Activated T-cell treated with anti-CD3 and anti-CD28 coated beads, Interleukin-2, amount 50 U/mL, for 72 hours (primary cell): ENCODE results near the gene KREMEN1. TPM values are rescaled to one million over a fixed set of nuclear protein-coding genes. Genes with fewer than 3 reads are reported as not detected.
A peak's percentile ranks its signal among the peaks of the same experiment; 100 is the strongest.

Experiments
- ATAC-seq, 2 donors: fragments of 150-1000 bp; cut with Tn5 transposase; replicated peaks in 1 of 2; 2 replicates each; pipeline ENCODE4 v1.10.0; 2021; ENCODE audit warnings: moderate library complexity in 2 of 2, mild to moderate bottlenecking in 1 of 2
- DNase-seq, 2 donors: peaks; one replicate each; pipeline ENCODE4 v3.0.0; 2021 to 2022; ENCODE audit warnings: mixed read lengths in 1 of 2
- H3K27ac Mint-ChIP-seq: one replicate; pipeline ENCODE4 v1.8.0; 2022; ENCODE audit warnings: mild to moderate bottlenecking, moderate library complexity, mixed read lengths
- H3K27me3 Mint-ChIP-seq: one replicate; pipeline ENCODE4 v1.8.0; 2022; ENCODE audit warnings: low read depth, mixed read lengths
- H3K36me3 Mint-ChIP-seq, 2 donors: one replicate each; pipeline ENCODE4 v1.8.0; 2022; ENCODE audit warnings: mixed read lengths in 2 of 2, mild to moderate bottlenecking in 1 of 2; ENCODE audit not compliant: insufficient read depth in 2 of 2
- H3K4me1 Mint-ChIP-seq: one replicate; pipeline ENCODE4 v1.8.0; 2022; ENCODE audit warnings: low read depth, mixed read lengths
- H3K4me3 Mint-ChIP-seq, 2 donors: one replicate each; pipeline ENCODE4 v1.8.0; 2022; ENCODE audit warnings: mild to moderate bottlenecking in 2 of 2, mixed read lengths in 2 of 2, moderate library complexity in 2 of 2
- H3K9me3 Mint-ChIP-seq, 2 donors: one replicate each; pipeline ENCODE4 v1.8.0; 2022; ENCODE audit warnings: mixed read lengths in 2 of 2
- total RNA-seq, 2 donors: library from RNA; stranded (reverse); gene quantifications; one replicate each; pipeline ENCODE4 v1.2.3, GENCODE V29; 2022

Gene KREMEN1
- total RNA-seq, 2 donors from 2014 or later, result 0.09 to 0.53 TPM

GRCh38 chr22:29206372-29207242 is 133.8 kb downstream of the KREMEN1 start:
- Mint-ChIP-seq H3K4me3 (peak overlapping the region; percentile 64), H3K36me3 (no peaks in the 10 kb centered on the region)
- ATAC-seq, result no peak

DNA sequence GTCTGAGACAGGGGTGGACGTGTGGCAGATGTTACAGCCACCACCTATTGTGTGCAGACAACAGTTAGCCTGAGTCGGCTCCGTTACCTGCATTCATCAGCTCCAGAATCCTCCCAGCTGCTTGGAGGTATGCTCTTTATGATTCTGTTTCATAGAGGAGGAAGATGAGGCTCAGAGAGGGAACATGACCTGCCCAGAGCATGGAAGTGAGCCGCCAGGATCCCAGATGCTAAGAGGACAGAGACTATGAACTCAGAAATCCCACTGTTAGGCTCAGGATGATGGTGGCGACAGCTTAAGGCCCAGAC is 134.4 kb downstream of the KREMEN1 start:
- no peaks in the 10 kb centered on the region for H3K9me3 Mint-ChIP-seq
- H3K27ac Mint-ChIP-seq, result no peak overlapping the region
- peaks cover 36% of the 10 kb centered on the region for H3K27me3 Mint-ChIP-seq
- ATAC-seq (no peak), DNase-seq (no peak)
- peaks cover 26% of the 10 kb centered on the region for H3K4me1 Mint-ChIP-seq
- H3K36me3 Mint-ChIP-seq, result no peaks in the 10 kb centered on the region
- H3K4me3 Mint-ChIP-seq, result no peak overlapping the region

More at GRCh38 chr22:29206372-29207242, 133.8 kb downstream of the KREMEN1 start:
- DNase-seq, result no peak
- Mint-ChIP-seq H3K27me3 (peaks cover 41% of the 10 kb centered on the region), H3K9me3 (no peaks in the 10 kb centered on the region), H3K27ac (no peak overlapping the region), H3K4me1 (peaks cover 32% of the 10 kb centered on the region)

DNA sequence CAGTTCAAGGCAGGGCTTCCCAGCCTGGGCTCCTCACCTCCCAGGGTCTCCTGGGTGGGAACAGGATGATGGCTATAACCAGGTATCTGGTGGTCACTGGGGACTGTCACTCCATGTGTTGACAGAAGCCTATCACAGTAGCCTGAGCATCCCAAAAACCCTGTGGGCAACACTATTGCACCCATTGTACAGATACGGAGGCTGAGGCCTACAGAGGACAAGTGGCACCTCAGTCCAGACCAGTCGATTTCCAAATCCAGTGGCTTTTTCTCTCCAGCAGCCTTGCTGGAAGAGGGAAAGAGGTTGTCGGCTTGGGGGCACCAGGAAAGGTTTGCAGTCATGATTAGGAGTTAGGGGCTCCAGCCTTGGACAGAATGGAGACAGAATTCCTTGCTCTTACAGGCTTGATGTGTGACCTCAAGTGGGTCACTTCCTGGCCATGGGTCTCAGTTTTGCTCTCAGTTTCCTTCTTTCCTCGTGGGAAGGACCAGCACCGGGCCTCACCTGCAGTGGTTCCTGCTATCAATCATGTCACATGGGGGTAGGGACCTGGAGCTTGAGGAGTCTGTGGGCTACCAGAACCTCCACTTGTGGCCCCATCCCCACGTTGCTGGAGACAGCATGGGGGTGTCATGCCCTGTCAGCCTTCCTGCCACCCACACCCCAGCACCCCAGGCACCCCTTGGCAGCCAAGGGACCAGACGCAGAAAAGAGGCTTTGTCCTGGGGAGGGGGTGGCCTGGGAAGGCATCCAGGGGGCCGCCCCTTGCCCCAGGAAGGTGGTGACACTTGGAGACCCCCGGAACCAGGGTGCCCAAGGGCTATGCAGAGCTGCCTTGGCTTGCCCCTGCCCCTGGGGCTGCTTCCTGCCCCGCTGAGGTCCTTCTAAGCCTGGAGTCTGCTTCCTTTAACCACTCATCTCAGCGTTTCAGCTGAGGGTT is 135.0 kb downstream of the KREMEN1 start:
- Mint-ChIP-seq H3K27ac (no peak overlapping the region), H3K9me3 (no peaks in the 10 kb centered on the region), H3K27me3 (peaks cover 36% of the 10 kb centered on the region), H3K4me3 (no peak overlapping the region), H3K36me3 (no peaks in the 10 kb centered on the region), H3K4me1 (peaks cover 20% of the 10 kb centered on the region)
- DNase-seq (no peak), ATAC-seq (no peak)

- no peak for DNase-seq
- ATAC-seq, result no peak
- Mint-ChIP-seq H3K27ac (no peak overlapping the region), H3K4me1 (peaks cover 14% of the 10 kb centered on the region), H3K27me3 (peaks cover 36% of the 10 kb centered on the region), H3K4me3 (no peak overlapping the region), H3K36me3 (no peaks in the 10 kb centered on the region), H3K9me3 (no peaks in the 10 kb centered on the region)
Measured at GRCh38 chr22:29208502-29208862, 135.6 kb downstream of the KREMEN1 start.

DNA sequence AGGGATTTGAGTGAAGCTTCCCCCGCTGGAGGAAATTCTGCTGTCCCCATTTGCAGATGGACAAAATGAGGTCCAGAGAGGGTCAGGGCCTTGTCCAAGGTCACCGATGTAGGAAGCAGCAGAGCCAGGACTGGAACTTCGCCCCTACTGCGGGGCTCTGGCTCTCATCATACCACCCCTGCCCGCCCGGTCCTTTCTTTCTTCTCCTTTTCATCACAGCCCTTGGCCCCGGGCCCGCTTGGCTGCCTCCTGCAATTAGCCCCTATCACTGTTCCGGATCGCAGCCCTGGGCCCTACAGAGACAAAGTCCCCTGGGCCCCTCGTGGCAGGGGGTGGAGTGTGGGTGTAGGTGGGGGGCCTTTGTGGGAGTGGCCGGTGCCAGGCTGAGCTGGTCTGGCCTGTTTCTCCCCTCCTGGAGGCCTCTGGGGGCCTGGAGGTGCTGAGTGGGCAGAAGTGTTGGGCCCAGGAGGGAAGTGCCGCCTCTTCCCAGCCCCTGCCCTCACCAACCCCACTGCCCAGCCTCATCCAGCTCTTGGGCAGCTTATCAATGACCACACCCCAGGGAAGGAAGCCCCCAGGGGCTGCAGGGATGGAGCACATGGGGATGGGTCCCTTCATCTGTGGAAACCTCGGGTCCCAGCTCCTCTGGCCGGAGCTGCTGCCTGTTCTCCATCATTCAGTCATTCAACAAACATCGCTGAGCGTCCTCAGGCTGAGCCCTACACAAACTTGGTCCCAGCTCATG is 136.2 kb downstream of the KREMEN1 start:
- Mint-ChIP-seq H3K36me3 (no peaks in the 10 kb centered on the region), H3K4me3 (no peak overlapping the region), H3K27ac (no peak overlapping the region), H3K9me3 (no peaks in the 10 kb centered on the region), H3K27me3 (peaks cover 33% of the 10 kb centered on the region), H3K4me1 (peaks cover 8% of the 10 kb centered on the region)
- ATAC-seq (no peak), DNase-seq (no peak)

GRCh38 chr22:29209624-29209929 is 136.7 kb downstream of the KREMEN1 start:
- no peak for ATAC-seq
- Mint-ChIP-seq H3K4me3 (no peak overlapping the region), H3K27me3 (peaks cover 28% of the 10 kb centered on the region), H3K27ac (no peak overlapping the region), H3K9me3 (no peaks in the 10 kb centered on the region), H3K4me1 (peaks cover 5% of the 10 kb centered on the region), H3K36me3 (no peaks in the 10 kb centered on the region)
- no peak for DNase-seq

GRCh38 chr22:29211066-29211465 is 138.2 kb downstream of the KREMEN1 start:
- H3K27me3 Mint-ChIP-seq, result peaks cover 18% of the 10 kb centered on the region
- ATAC-seq (no peak), DNase-seq (no peak)
- no peak overlapping the region for H3K4me3 Mint-ChIP-seq
- no peaks in the 10 kb centered on the region for H3K9me3 Mint-ChIP-seq
- H3K27ac Mint-ChIP-seq, result no peak overlapping the region
- H3K4me1 Mint-ChIP-seq, result peaks cover 5% of the 10 kb centered on the region
- no peaks in the 10 kb centered on the region for H3K36me3 Mint-ChIP-seq

DNA sequence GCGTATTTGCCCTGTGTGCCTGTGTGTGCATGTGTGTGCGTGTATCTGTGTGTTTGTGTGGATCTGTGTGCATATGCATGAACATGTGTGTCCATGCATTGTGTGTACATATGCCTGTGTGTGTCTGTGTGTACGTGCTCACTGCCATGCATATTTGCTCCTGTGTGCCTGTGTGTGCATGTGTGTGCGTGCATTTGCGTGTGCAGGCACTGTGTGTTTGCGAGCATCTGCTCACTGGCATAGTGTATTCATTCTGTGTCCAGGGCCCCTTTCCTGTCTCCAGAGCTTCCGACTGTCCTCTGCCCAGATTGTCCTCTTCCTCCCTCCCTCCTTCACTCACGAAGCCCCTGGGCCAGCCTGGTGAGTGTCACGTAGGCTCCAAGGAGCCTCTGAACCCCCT is 138.6 kb downstream of the KREMEN1 start:
- peaks cover 2% of the 10 kb centered on the region for H3K4me1 Mint-ChIP-seq
- no peak for ATAC-seq

GRCh38 chr22:29212743-29213142 is 139.9 kb downstream of the KREMEN1 start:
- no peaks in the 10 kb centered on the region for H3K9me3 Mint-ChIP-seq
- no peak for DNase-seq

More for the DNA sequence above, 138.6 kb downstream of the KREMEN1 start:
- Mint-ChIP-seq H3K27ac (no peak overlapping the region), H3K36me3 (no peaks in the 10 kb centered on the region), H3K27me3 (peaks cover 14% of the 10 kb centered on the region), H3K4me3 (no peak overlapping the region), H3K9me3 (no peaks in the 10 kb centered on the region)
- DNase-seq, result no peak

DNA sequence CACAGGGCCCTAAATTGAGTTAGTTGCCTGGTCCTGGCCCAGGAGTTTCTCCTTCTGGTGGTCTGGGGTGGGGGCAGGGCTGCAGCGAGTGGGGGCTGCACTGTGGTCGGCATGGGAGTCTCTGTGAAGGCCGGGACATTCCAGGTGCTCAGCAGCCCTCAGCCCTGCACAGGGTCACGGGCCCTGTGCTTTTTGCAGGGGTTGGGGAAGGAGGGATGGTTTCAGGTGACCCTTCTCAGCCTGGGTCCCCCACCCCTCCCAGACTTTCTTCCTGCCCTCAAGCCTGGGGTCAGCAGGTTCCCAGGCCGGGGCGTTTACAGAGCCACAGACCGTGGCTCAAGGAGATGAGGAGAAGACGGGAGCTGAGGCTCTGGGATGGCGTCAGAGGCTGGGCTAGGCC is 140.7 kb downstream of the KREMEN1 start:
- no peaks in the 10 kb centered on the region for H3K27me3 Mint-ChIP-seq
- H3K36me3 Mint-ChIP-seq, result no peaks in the 10 kb centered on the region
- H3K27ac Mint-ChIP-seq, result no peak overlapping the region
- DNase-seq, result no peak
- H3K4me1 Mint-ChIP-seq, result no peaks in the 10 kb centered on the region
- no peak overlapping the region for H3K4me3 Mint-ChIP-seq
- H3K9me3 Mint-ChIP-seq, result no peaks in the 10 kb centered on the region
- ATAC-seq, result no peak

More at GRCh38 chr22:29212743-29213142, 139.9 kb downstream of the KREMEN1 start:
- no peak overlapping the region for H3K27ac Mint-ChIP-seq
- no peak overlapping the region for H3K4me3 Mint-ChIP-seq
- ATAC-seq, result no peak
- peaks cover 1% of the 10 kb centered on the region for H3K27me3 Mint-ChIP-seq
- no peaks in the 10 kb centered on the region for H3K36me3 Mint-ChIP-seq
- H3K4me1 Mint-ChIP-seq, result no peaks in the 10 kb centered on the region

- no peaks in the 10 kb centered on the region for H3K27me3 Mint-ChIP-seq
- ATAC-seq (no peak), DNase-seq (no peak)
- no peaks in the 10 kb centered on the region for H3K36me3 Mint-ChIP-seq
- no peak overlapping the region for H3K27ac Mint-ChIP-seq
- no peaks in the 10 kb centered on the region for H3K4me1 Mint-ChIP-seq
- H3K9me3 Mint-ChIP-seq, result no peaks in the 10 kb centered on the region
- H3K4me3 Mint-ChIP-seq, result no peak overlapping the region
Measured at GRCh38 chr22:29214232-29214631, 141.4 kb downstream of the KREMEN1 start.

- Mint-ChIP-seq H3K4me1 (no peaks in the 10 kb centered on the region), H3K27ac (no peak overlapping the region), H3K27me3 (no peaks in the 10 kb centered on the region), H3K36me3 (no peaks in the 10 kb centered on the region), H3K9me3 (no peaks in the 10 kb centered on the region), H3K4me3 (no peak overlapping the region)
- DNase-seq, result no peak
- peak; percentile 18 to 25 for ATAC-seq
Measured at GRCh38 chr22:29215012-29215860, 142.4 kb downstream of the KREMEN1 start.
